MM.1S (cell line): ENCODE data around the gene SMCO3.

Source experiments
- EZH2 ChIP-seq: fragments of 300-600 bp; sonication (generic); optimal IDR thresholded peaks from 2 replicates; pipeline ENCODE3; 2017; ENCODE audit warnings: low read depth, mild to moderate bottlenecking, antibody characterized with exemption, low read length, mixed read lengths
- EZH2phosphoT487 ChIP-seq: fragments of 300-600 bp; sonication (generic); IDR thresholded peaks from 2 replicates; pipeline ENCODE4 v1.6.1; 2018; ENCODE audit warnings: antibody characterized with exemption, low read length
- TF ChIP-seq, protein P1 (sequence below): fragments of 300-600 bp; sonication (generic); IDR thresholded peaks from 2 replicates; pipeline ENCODE4 v1.5.1; 2016; ENCODE audit warnings: antibody characterized with exemption, low read length, mixed read lengths

DNA sequence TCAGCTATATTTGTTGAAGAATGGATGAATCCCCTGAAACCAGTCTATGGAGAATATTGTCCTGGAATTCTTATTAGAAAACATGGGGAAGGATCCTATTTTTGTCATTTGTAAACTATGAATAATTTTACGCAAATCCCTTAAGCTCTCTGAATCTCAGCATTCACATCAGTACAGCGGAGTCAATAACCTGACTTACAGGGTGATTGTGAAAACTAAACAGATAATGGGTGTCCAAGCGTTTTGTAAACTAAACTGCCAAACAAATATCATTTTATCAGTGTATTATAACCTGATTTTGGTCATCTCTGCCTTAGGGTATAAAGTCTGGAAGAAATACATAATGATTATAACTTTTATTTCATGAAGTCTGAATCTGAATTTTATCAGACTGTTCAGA, 19.4 kb upstream of the SMCO3 start:
- TF ChIP-seq, protein P1, sequence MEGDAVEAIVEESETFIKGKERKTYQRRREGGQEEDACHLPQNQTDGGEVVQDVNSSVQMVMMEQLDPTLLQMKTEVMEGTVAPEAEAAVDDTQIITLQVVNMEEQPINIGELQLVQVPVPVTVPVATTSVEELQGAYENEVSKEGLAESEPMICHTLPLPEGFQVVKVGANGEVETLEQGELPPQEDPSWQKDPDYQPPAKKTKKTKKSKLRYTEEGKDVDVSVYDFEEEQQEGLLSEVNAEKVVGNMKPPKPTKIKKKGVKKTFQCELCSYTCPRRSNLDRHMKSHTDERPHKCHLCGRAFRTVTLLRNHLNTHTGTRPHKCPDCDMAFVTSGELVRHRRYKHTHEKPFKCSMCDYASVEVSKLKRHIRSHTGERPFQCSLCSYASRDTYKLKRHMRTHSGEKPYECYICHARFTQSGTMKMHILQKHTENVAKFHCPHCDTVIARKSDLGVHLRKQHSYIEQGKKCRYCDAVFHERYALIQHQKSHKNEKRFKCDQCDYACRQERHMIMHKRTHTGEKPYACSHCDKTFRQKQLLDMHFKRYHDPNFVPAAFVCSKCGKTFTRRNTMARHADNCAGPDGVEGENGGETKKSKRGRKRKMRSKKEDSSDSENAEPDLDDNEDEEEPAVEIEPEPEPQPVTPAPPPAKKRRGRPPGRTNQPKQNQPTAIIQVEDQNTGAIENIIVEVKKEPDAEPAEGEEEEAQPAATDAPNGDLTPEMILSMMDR, result no peak
- TF ChIP-seq EZH2 (no peak), EZH2phosphoT487 (no peak)
